Stimulated activated naive CD8-positive, alpha-beta T cell treated with anti-CD3 and anti-CD28 coated beads, Interleukin-15, Interleukin-2, amounts not matched to agents 100 ng/mL and 50 ng/mL, for 24 hours (primary cell): ENCODE data around the gene HRH1.
"Not testable (repeated sequence)": the region's sequence is repeated elsewhere in the genome, so short reads cannot be mapped to it uniquely, and the experiment has no call there.

ENCODE experiments used
- H3K27ac Mint-ChIP-seq: one replicate; pipeline ENCODE4 v1.8.0; 2021; ENCODE audit warnings: mild to moderate bottlenecking, mixed read lengths
- H3K27me3 Mint-ChIP-seq: one replicate; pipeline ENCODE4 v1.8.0; 2021; ENCODE audit warnings: mixed read lengths
- H3K36me3 Mint-ChIP-seq: one replicate; pipeline ENCODE4 v1.8.0; 2021; ENCODE audit warnings: low read depth, mixed read lengths
- H3K4me1 Mint-ChIP-seq: one replicate; pipeline ENCODE4 v1.8.0; 2021; ENCODE audit warnings: low read depth, mixed read lengths
- H3K4me3 Mint-ChIP-seq: one replicate; pipeline ENCODE4 v1.8.0; 2021; ENCODE audit warnings: mild to moderate bottlenecking, mixed read lengths
- H3K9me3 Mint-ChIP-seq: one replicate; pipeline ENCODE4 v1.8.0; 2021; ENCODE audit warnings: mixed read lengths

The HRH1 gene

DNA sequence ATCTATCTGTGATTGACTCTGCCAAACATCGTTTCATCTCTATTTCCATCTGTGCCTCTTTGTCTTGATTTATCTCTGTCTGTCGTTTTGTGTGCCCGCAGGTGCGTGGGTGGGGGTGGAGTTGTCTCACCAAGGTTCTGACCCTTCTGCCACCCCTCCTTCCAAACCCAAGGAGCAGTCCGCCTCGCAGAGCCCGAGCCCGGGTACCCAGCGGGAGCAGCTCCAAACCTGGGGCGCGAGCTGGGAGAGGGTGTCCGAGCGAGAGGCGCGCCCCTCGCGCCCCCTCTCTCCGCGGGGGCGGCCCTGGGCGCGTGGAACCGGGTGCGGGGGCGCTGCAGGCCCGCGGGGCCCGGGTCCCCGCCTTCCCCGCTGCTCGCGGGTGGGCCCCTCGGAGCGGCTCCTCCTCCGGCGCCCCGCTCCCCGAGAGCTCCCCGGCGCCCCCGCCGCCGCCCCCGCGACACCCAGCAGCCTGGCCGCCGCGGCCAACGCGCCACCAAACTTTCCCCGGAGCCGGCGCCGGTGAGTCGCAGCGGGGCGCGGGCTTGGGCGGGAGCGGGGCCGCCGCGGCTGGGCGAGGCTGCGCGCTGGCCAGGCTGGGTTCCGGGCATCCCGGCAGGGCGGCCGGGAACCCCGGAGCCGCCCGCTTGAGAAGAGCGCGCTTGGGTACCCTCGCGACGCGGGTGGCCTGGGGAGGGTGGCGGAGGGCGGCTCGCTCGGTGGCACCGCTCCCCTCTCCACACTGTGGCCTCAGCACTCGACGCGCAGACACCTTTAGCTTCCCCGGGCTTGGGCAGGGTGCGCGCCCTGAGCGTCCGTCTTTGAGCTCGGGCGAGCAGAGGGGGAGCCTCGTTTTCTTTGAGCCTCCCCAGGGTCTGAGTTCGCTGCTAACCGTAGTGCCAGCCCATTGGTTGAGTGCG lies at the start of gene HRH1:
TSS of gene HRH1 (plus strand) at position 458 of the 917 bp plus-strand sequence. CDS start 104,545 bp downstream, outside the sequence.
- Mint-ChIP-seq H3K27ac (no peak within 1 kb of the TSS), H3K4me3 (peak within 1 kb of the TSS; percentile 50), H3K4me1 (peaks cover 12% of the 10 kb centered on the region), H3K36me3 (no peaks in the 10 kb centered on the region), H3K27me3 (peaks cover 68% of the 10 kb centered on the region), H3K9me3 (no peaks in the 10 kb centered on the region)

GRCh38 chr3:11113316-11113715 lies 41.0 kb upstream of the HRH1 start:
- H3K27ac Mint-ChIP-seq, H3K9me3 Mint-ChIP-seq, H3K4me3 Mint-ChIP-seq, H3K4me1 Mint-ChIP-seq, H3K36me3 Mint-ChIP-seq: not testable (repeated sequence)
- peaks cover 43% of the 10 kb centered on the region for H3K27me3 Mint-ChIP-seq

- H3K36me3 Mint-ChIP-seq = no peaks in the 10 kb centered on the region
- peaks cover 35% of the 10 kb centered on the region for H3K27me3 Mint-ChIP-seq
- no peak overlapping the region for H3K27ac Mint-ChIP-seq
- no peaks in the 10 kb centered on the region for H3K4me1 Mint-ChIP-seq
- H3K4me3 Mint-ChIP-seq = no peak overlapping the region
- peaks cover 4% of the 10 kb centered on the region for H3K9me3 Mint-ChIP-seq
These were observed 38.7 kb upstream of the HRH1 start for GRCh38 chr3:11115548-11115947.

- no peak overlapping the region for H3K27ac Mint-ChIP-seq
- H3K4me1 Mint-ChIP-seq = no peaks in the 10 kb centered on the region
- peaks cover 4% of the 10 kb centered on the region for H3K9me3 Mint-ChIP-seq
- no peaks in the 10 kb centered on the region for H3K36me3 Mint-ChIP-seq
- no peak overlapping the region for H3K4me3 Mint-ChIP-seq
- peaks cover 28% of the 10 kb centered on the region for H3K27me3 Mint-ChIP-seq
These were observed 37.8 kb upstream of the HRH1 start for GRCh38 chr3:11116336-11117059.

GRCh38 chr3:11117591-11117990 lies 36.7 kb upstream of the HRH1 start:
- Mint-ChIP-seq H3K27me3 (peaks cover 20% of the 10 kb centered on the region), H3K9me3 (peaks cover 4% of the 10 kb centered on the region), H3K4me1 (no peaks in the 10 kb centered on the region), H3K27ac (no peak overlapping the region), H3K36me3 (no peaks in the 10 kb centered on the region), H3K4me3 (no peak overlapping the region)

DNA sequence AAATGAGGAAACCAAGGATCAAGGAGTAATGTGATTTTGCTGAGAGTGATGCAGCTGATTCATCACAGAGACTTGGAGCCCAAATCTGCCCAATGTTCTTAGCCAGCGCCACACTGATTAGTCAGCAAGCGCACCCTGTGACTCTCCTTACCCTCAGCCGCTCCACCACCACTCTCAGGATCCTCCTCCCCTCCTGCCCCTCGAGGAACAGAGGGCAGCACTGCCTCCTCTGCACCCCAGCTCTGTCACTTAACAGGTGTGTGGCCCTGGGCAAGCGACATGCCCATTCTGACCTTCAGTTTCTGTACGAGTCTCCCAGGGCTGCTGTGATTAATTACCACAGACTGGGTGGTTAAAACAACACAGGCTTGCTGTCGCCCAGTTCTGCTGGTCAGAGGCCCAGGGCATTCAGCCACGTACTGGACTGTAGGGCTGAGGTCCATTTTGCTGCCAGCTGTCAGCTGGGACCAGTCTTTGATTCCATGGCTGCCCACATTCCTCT lies 36.1 kb upstream of the HRH1 start:
- no peaks in the 10 kb centered on the region for H3K4me1 Mint-ChIP-seq
- H3K36me3 Mint-ChIP-seq = no peaks in the 10 kb centered on the region
- no peak overlapping the region for H3K27ac Mint-ChIP-seq
- peaks cover 20% of the 10 kb centered on the region for H3K27me3 Mint-ChIP-seq
- no peak overlapping the region for H3K4me3 Mint-ChIP-seq
- peaks cover 4% of the 10 kb centered on the region for H3K9me3 Mint-ChIP-seq

- Mint-ChIP-seq H3K27me3 (peaks cover 21% of the 10 kb centered on the region), H3K36me3 (no peaks in the 10 kb centered on the region), H3K9me3 (peaks cover 4% of the 10 kb centered on the region), H3K27ac (no peak overlapping the region), H3K4me3 (no peak overlapping the region), H3K4me1 (no peaks in the 10 kb centered on the region)
These were observed 34.0 kb upstream of the HRH1 start for GRCh38 chr3:11120091-11120805.

GRCh38 chr3:11126653-11127052 lies 27.6 kb upstream of the HRH1 start:
- H3K27ac Mint-ChIP-seq = no peak overlapping the region
- peaks cover 3% of the 10 kb centered on the region for H3K4me1 Mint-ChIP-seq
- H3K9me3 Mint-ChIP-seq = no peaks in the 10 kb centered on the region
- peaks cover 9% of the 10 kb centered on the region for H3K27me3 Mint-ChIP-seq
- H3K4me3 Mint-ChIP-seq = no peak overlapping the region
- no peaks in the 10 kb centered on the region for H3K36me3 Mint-ChIP-seq

GRCh38 chr3:11128682-11129632 lies 25.3 kb upstream of the HRH1 start:
- peaks cover 3% of the 10 kb centered on the region for H3K4me1 Mint-ChIP-seq
- H3K27ac Mint-ChIP-seq = no peak overlapping the region
- H3K36me3 Mint-ChIP-seq = no peaks in the 10 kb centered on the region
- no peaks in the 10 kb centered on the region for H3K9me3 Mint-ChIP-seq
- H3K27me3 Mint-ChIP-seq = peaks cover 9% of the 10 kb centered on the region
- H3K4me3 Mint-ChIP-seq = no peak overlapping the region

GRCh38 chr3:11130385-11130784 lies 23.9 kb upstream of the HRH1 start:
- peaks cover 7% of the 10 kb centered on the region for H3K27me3 Mint-ChIP-seq
- no peak overlapping the region for H3K4me3 Mint-ChIP-seq
- H3K9me3 Mint-ChIP-seq = no peaks in the 10 kb centered on the region
- no peak overlapping the region for H3K27ac Mint-ChIP-seq
- H3K36me3 Mint-ChIP-seq = no peaks in the 10 kb centered on the region
- peaks cover 3% of the 10 kb centered on the region for H3K4me1 Mint-ChIP-seq

DNA sequence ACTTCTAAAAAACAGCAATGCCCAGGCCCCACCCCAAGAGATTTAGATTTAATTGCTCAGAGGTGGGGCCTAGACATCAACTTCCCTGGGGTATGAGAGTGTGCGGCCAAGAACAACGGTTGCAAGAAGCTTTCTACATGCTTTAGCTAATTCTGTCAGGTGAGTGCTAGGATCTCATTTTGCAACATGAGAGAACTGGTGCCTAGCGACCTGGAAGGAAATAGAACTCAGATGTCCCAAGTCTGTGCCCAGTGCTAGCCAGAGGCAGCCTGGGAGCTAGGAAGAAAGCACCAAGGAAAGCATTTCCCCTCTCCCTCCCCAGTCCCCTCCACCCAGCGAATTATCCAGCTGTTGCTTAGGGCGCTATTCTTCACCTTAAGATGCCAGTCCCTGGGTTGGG lies 22.9 kb upstream of the HRH1 start:
- no peaks in the 10 kb centered on the region for H3K9me3 Mint-ChIP-seq
- H3K27me3 Mint-ChIP-seq = peaks cover under 1% of the 10 kb centered on the region
- H3K36me3 Mint-ChIP-seq = no peaks in the 10 kb centered on the region
- peaks cover 3% of the 10 kb centered on the region for H3K4me1 Mint-ChIP-seq
- H3K4me3 Mint-ChIP-seq = no peak overlapping the region
- H3K27ac Mint-ChIP-seq = no peak overlapping the region

GRCh38 chr3:11131886-11132285 lies 22.4 kb upstream of the HRH1 start:
- not testable (repeated sequence) for H3K4me3 Mint-ChIP-seq, H3K27ac Mint-ChIP-seq, H3K9me3 Mint-ChIP-seq, H3K36me3 Mint-ChIP-seq, H3K4me1 Mint-ChIP-seq, H3K27me3 Mint-ChIP-seq

DNA sequence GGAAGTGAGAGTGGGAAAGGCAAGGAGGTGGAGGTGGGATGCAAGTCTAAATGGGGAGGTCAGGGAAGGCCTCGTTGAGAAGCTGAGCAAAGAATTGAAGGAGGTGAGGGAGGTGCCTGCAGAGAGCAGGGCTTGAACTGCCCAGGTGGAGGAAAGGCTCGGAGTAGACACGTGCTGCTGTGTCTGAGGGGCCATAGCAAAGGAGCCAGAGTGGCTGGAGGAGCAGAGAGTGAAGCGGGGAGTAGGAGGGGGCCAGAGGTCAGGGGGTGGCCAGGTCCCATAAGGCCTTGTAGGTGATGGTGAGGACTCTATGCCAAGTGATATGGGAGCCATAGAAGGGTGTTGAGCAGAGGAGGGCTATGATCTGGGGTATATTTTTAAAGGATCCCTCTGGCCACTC lies 21.4 kb upstream of the HRH1 start:
- no peaks in the 10 kb centered on the region for H3K27me3 Mint-ChIP-seq
- H3K27ac Mint-ChIP-seq = no peak overlapping the region
- no peaks in the 10 kb centered on the region for H3K9me3 Mint-ChIP-seq
- H3K36me3 Mint-ChIP-seq = no peaks in the 10 kb centered on the region
- H3K4me1 Mint-ChIP-seq = peaks cover 3% of the 10 kb centered on the region
- H3K4me3 Mint-ChIP-seq = no peak overlapping the region

DNA sequence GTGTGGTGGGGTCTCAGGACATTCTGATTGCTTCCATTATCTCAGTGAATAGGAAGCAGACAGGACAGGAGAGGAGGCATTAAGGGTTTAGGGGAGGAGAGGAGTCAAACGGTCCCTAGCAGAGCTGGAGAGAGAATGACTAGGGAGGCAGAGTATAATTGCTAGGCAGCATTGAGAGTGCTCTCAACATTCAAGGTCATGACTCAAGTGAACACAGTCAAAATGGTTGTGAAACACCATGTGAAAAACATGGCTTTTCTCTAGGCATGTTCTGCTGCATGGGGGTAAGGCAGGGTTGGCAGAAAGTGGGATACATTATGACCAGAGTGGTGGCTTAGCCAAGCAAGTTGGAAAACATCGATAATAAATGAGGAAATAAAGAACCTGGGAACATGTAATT lies 19.5 kb upstream of the HRH1 start:
- no peaks in the 10 kb centered on the region for H3K9me3 Mint-ChIP-seq
- H3K27ac Mint-ChIP-seq = no peak overlapping the region
- no peaks in the 10 kb centered on the region for H3K27me3 Mint-ChIP-seq
- H3K4me1 Mint-ChIP-seq = no peaks in the 10 kb centered on the region
- H3K4me3 Mint-ChIP-seq = no peak overlapping the region
- H3K36me3 Mint-ChIP-seq = no peaks in the 10 kb centered on the region
